GM19328 (cell line): ENCODE results near the gene TTC28.
"Not testable (repeated sequence)": the region's sequence is repeated elsewhere in the genome, so short reads cannot be mapped to it uniquely, and the experiment has no call there.

Experiments
- ATAC-seq: cut with Tn5 transposase; IDR thresholded peaks from one replicate; pipeline ENCODE4 v1.9.1; 2021; ENCODE audit warnings: mild to moderate bottlenecking, moderate library complexity; ENCODE audit not compliant: unreplicated experiment

The TTC28 gene

GRCh38 chr22:28560743-28561101 lies 118.9 kb downstream of the TTC28 start:
- not testable (repeated sequence) for ATAC-seq

- no peak for ATAC-seq
Measured at GRCh38 chr22:28560046-28560742, 119.4 kb downstream of the TTC28 start.

GRCh38 chr22:28557184-28557583 lies 122.5 kb downstream of the TTC28 start:
- ATAC-seq, result no peak

- not testable (repeated sequence) for ATAC-seq
Measured at GRCh38 chr22:28553108-28553866, 126.4 kb downstream of the TTC28 start.

GRCh38 chr22:28548406-28548805 lies 131.2 kb downstream of the TTC28 start:
- ATAC-seq, result no peak

- ATAC-seq, result no peak
Measured at GRCh38 chr22:28547132-28547842, 132.4 kb downstream of the TTC28 start.

GRCh38 chr22:28544431-28544868 lies 135.2 kb downstream of the TTC28 start:
- no peak for ATAC-seq

GRCh38 chr22:28542980-28543621 lies 136.5 kb downstream of the TTC28 start:
- ATAC-seq, result no peak

GRCh38 chr22:28541137-28541536 lies 138.5 kb downstream of the TTC28 start:
- no peak for ATAC-seq

GRCh38 chr22:28538922-28539321 lies 140.7 kb downstream of the TTC28 start:
- ATAC-seq, result no peak

- not testable (repeated sequence) for ATAC-seq
Measured at GRCh38 chr22:28530565-28530964, 149.1 kb downstream of the TTC28 start.

- not testable (repeated sequence) for ATAC-seq
Measured at GRCh38 chr22:28529144-28529543, 150.5 kb downstream of the TTC28 start.

GRCh38 chr22:28521451-28521850 lies 158.2 kb downstream of the TTC28 start:
- no peak for ATAC-seq

- ATAC-seq, result no peak
Measured at GRCh38 chr22:28514321-28514821, 165.3 kb downstream of the TTC28 start.

GRCh38 chr22:28512387-28512786 lies 167.3 kb downstream of the TTC28 start:
- ATAC-seq, result not testable (repeated sequence)

- ATAC-seq, result no peak
Measured at GRCh38 chr22:28507896-28508295, 171.7 kb downstream of the TTC28 start.

- no peak for ATAC-seq
Measured at GRCh38 chr22:28506150-28506535, 173.5 kb downstream of the TTC28 start.

- ATAC-seq, result no peak
Measured at GRCh38 chr22:28505416-28506149, 174.1 kb downstream of the TTC28 start.

- ATAC-seq, result no peak
Measured at GRCh38 chr22:28500006-28500405, 179.6 kb downstream of the TTC28 start.

GRCh38 chr22:28498044-28498443 lies 181.6 kb downstream of the TTC28 start:
- ATAC-seq, result no peak
